Neuronal stem cell (in vitro differentiated cells): ENCODE results near the gene RREB1.
A peak's percentile ranks its signal among the peaks of the same experiment; 100 is the strongest.

Experiments
- DNase-seq: peaks from one replicate; pipeline ENCODE4 v3.0.0-alpha.2; 2013; ENCODE audit warnings: low spot score
- H2AFZ ChIP-seq: one replicate; pipeline ENCODE4 v1.6.1; 2013; ENCODE audit warnings: mild to moderate bottlenecking, low read length, inconsistent platforms
- H2AK5ac ChIP-seq: 2 replicates; pipeline ENCODE4 v1.6.1; 2013; ENCODE audit warnings: low read depth, mild to moderate bottlenecking, inconsistent platforms, low read length, moderate library complexity, mixed read lengths
- H2BK120ac ChIP-seq: 2 replicates; pipeline ENCODE4 v1.6.1; 2013; ENCODE audit warnings: low read depth, mild to moderate bottlenecking, inconsistent platforms, low read length, moderate library complexity, mixed read lengths
- H2BK12ac ChIP-seq: one replicate; pipeline ENCODE4 v1.6.1; 2013; ENCODE audit warnings: low read length, inconsistent platforms
- H2BK15ac ChIP-seq: 2 replicates; pipeline ENCODE4 v1.6.1; 2013; ENCODE audit warnings: mild to moderate bottlenecking, low read length, inconsistent platforms, mixed read lengths
- H2BK5ac ChIP-seq: one replicate; pipeline ENCODE4 v1.6.1; 2013; ENCODE audit warnings: inconsistent platforms, mild to moderate bottlenecking, low read length, moderate library complexity
- H3K14ac ChIP-seq: one replicate; pipeline ENCODE4 v1.6.1; 2013; ENCODE audit warnings: low read length, inconsistent platforms
- H3K18ac ChIP-seq: 2 replicates; pipeline ENCODE4 v1.6.1; 2013; ENCODE audit warnings: low read length, inconsistent platforms
- H3K23ac ChIP-seq: 2 replicates; pipeline ENCODE4 v1.6.1; 2013; ENCODE audit warnings: low read depth, mild to moderate bottlenecking, mixed read lengths, low read length, inconsistent platforms; ENCODE audit not compliant: poor library complexity
- H3K27ac ChIP-seq: replicated peaks from 3 replicates; pipeline ENCODE4 v1.5.1; 2013; ENCODE audit warnings: low read length, inconsistent platforms
- H3K27me3 ChIP-seq, 3 experiments: 2 replicates each; pipeline ENCODE4 v1.6.1; 2013; ENCODE audit warnings: low read length in 3 of 3, mild to moderate bottlenecking in 2 of 3, inconsistent platforms in 1 of 3, low read depth in 1 of 3, mixed read lengths in 1 of 3, moderate library complexity in 1 of 3; ENCODE audit not compliant: control insufficient read depth in 3 of 3, insufficient read depth in 3 of 3
- H3K36me3 ChIP-seq, 2 donors: replicated peaks in 1 of 2; 2 replicates each; pipeline ENCODE4 v1.6.1; 2013; ENCODE audit warnings: low read length in 2 of 2; ENCODE audit not compliant: control insufficient read depth in 2 of 2, insufficient read depth in 2 of 2
- H3K4ac ChIP-seq: 2 replicates; pipeline ENCODE4 v1.6.1; 2013; ENCODE audit warnings: inconsistent platforms, mild to moderate bottlenecking, low read length, moderate library complexity
- H3K4me1 ChIP-seq, 2 donors: 1 replicate in 1 of 2; 2 replicates in 1 of 2; pipeline ENCODE4 v1.6.1; 2013; ENCODE audit warnings: low read length in 2 of 2, low read depth in 1 of 2; ENCODE audit not compliant: control insufficient read depth in 2 of 2, insufficient read depth in 1 of 2
- H3K4me2 ChIP-seq: one replicate; pipeline ENCODE4 v1.6.1; 2013; ENCODE audit warnings: mild to moderate bottlenecking, low read length, inconsistent platforms; ENCODE audit not compliant: insufficient read depth, poor library complexity, severe bottlenecking
- H3K4me3 ChIP-seq, 2 donors: 2 replicates each; pipeline ENCODE4 v1.5.1; 2013; ENCODE audit warnings: low read length in 2 of 2, mild to moderate bottlenecking in 2 of 2, inconsistent platforms in 1 of 2, moderate library complexity in 1 of 2
- H3K79me1 ChIP-seq: one replicate; pipeline ENCODE4 v1.6.1; 2013; ENCODE audit warnings: low read depth, mild to moderate bottlenecking, inconsistent platforms, low read length, moderate library complexity
- H3K9ac ChIP-seq: one replicate; pipeline ENCODE4 v1.6.1; 2013; ENCODE audit warnings: mild to moderate bottlenecking, low read depth, low read length, inconsistent platforms; ENCODE audit not compliant: poor library complexity
- H3K9me3 ChIP-seq, 2 donors: replicated peaks in 1 of 2; 2 replicates each; pipeline versions ENCODE3 to v1.6.1; 2013; ENCODE audit warnings: low read length in 2 of 2, mild to moderate bottlenecking in 2 of 2, inconsistent platforms in 1 of 2, low read depth in 1 of 2, mixed read lengths in 1 of 2, moderate library complexity in 1 of 2; ENCODE audit not compliant: control insufficient read depth in 2 of 2, insufficient read depth in 1 of 2
- H4K8ac ChIP-seq: one replicate; pipeline ENCODE4 v1.6.1; 2013; ENCODE audit warnings: low read depth, mild to moderate bottlenecking, inconsistent platforms, low read length, moderate library complexity
- H4K91ac ChIP-seq: one replicate; pipeline ENCODE4 v1.6.1; 2013; ENCODE audit warnings: low read length, low read depth, mild to moderate bottlenecking, inconsistent platforms; ENCODE audit not compliant: poor library complexity
- WGBS, 2 donors: extraction: QIAGEN DNeasy Blood & Tissue Kit; methylation state at CpG; one replicate each; pipeline ENCODE4 v1.1.7; 2013; ENCODE audit warnings: missing lambda C conversion rate in 2 of 2, mixed read lengths in 1 of 2; ENCODE audit not compliant: insufficient read length in 2 of 2, insufficient replicate concordance in 1 of 2; ENCODE audit errors: extremely low coverage in 2 of 2; 5-methylcytosine and 5-hydroxymethylcytosine counted together

RREB1 gene

DNA sequence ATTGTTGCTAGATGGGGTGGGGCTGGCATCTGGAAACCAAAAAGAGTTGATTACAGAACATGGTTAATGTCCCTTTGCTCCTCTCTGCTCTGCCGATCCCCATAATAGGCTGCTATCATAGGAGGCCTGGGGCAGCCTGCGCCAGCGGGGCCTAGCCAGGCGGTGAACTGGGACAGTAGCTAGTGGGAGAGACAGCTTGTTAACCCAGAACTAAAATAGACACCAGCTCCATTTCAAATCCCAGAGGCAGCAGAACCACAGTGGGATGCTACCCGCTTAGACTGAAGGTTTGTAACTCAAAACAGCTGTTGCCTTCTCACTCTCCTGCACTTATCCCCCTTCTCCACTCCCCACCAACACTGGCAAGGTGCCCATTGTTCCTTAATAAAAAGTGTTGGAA lies 106.7 kb downstream of the RREB1 start:
- H3K27ac ChIP-seq, result no peak overlapping the region
- no peaks in the 10 kb centered on the region for H3K79me1 ChIP-seq

DNA sequence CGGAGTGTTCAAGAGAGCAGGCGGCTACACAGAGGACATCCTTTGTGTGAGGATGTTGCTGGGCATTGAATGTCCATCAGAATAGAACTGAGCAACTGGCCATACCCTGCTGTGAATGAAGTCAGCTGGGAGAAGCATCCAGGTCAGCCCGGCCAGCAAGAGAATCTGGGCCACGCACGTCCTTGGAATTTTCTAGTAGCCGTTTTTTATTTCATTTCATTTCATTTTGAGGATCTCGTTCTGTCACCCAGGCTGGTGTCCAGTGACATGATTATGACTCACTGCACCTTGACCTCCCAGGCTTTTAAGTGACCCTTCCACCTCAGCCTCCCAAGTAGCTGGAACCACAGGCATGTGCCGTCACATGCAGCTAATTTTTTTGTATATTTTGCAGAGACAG lies 107.4 kb downstream of the RREB1 start:
- no CpG with 5 or more reads among the region's 8 CpGs for WGBS, 2 donors

More for the DNA sequence above, 106.7 kb downstream of the RREB1 start:
- Histone ChIP-seq H3K4me3 (no peak overlapping the region), H3K14ac (no peak overlapping the region), H3K18ac (peak overlapping the region; percentile 55), H4K91ac (no peak overlapping the region), H2BK5ac (no peak overlapping the region), H2BK120ac (no peak overlapping the region), H3K4ac (no peak overlapping the region), H2BK15ac (no peak overlapping the region), H3K27me3 (no peaks in the 10 kb centered on the region), H2AK5ac (no peak overlapping the region), H3K4me1 (peaks cover 0 to 17% of the 10 kb centered on the region in 2 donors), H3K4me2 (no peak overlapping the region), H4K8ac (no peak overlapping the region), H3K23ac (no peak overlapping the region), H2BK12ac (no peak overlapping the region), H3K9ac (no peak overlapping the region), H3K9me3 (no peaks in the 10 kb centered on the region), H3K36me3 (peaks cover 0 to 87% of the 10 kb centered on the region in 2 donors), H2AFZ (no peak overlapping the region)
- DNase-seq, result no peak
- no CpG with 5 or more reads among the region's 5 CpGs for WGBS, 2 donors

GRCh38 chr6:7215798-7216231 lies 108.1 kb downstream of the RREB1 start:
- Histone ChIP-seq H3K9ac (no peak overlapping the region), H3K4ac (no peak overlapping the region), H3K36me3 (peaks cover 0 to 83% of the 10 kb centered on the region in 2 donors), H2AFZ (no peak overlapping the region), H3K27me3 (no peaks in the 10 kb centered on the region), H3K27ac (no peak overlapping the region), H3K4me3 (no peak overlapping the region), H3K4me1 (peaks cover 0 to 17% of the 10 kb centered on the region in 2 donors), H2BK120ac (no peak overlapping the region), H4K91ac (no peak overlapping the region), H3K23ac (no peak overlapping the region), H3K4me2 (no peak overlapping the region), H2AK5ac (no peak overlapping the region), H3K14ac (no peak overlapping the region), H4K8ac (no peak overlapping the region), H2BK12ac (peak overlapping the region; percentile 31), H2BK5ac (no peak overlapping the region), H2BK15ac (no peak overlapping the region), H3K79me1 (no peaks in the 10 kb centered on the region), H3K18ac (peak overlapping the region; percentile 23), H3K9me3 (no peaks in the 10 kb centered on the region)
- no CpG with 5 or more reads among the region's 10 CpGs for WGBS, 2 donors
- DNase-seq, result no peak

More for the DNA sequence above, 107.4 kb downstream of the RREB1 start:
- no peak overlapping the region for H4K91ac ChIP-seq
- no peak overlapping the region for H4K8ac ChIP-seq
- peaks cover 0 to 88% of the 10 kb centered on the region in 2 donors for H3K36me3 ChIP-seq
- no peaks in the 10 kb centered on the region for H3K79me1 ChIP-seq
- H2BK5ac ChIP-seq, result no peak overlapping the region
- no peak overlapping the region for H2AFZ ChIP-seq
- no peak overlapping the region for H3K9ac ChIP-seq
- no peak overlapping the region for H3K23ac ChIP-seq
- H2AK5ac ChIP-seq, result no peak overlapping the region
- no peaks in the 10 kb centered on the region for H3K9me3 ChIP-seq
- no peak overlapping the region for H3K4me2 ChIP-seq
- no peaks in the 10 kb centered on the region for H3K27me3 ChIP-seq
- DNase-seq, result no peak
- H2BK15ac ChIP-seq, result no peak overlapping the region
- H3K4me1 ChIP-seq, result peaks cover 0 to 17% of the 10 kb centered on the region in 2 donors
- no peak overlapping the region for H3K27ac ChIP-seq
- no peak overlapping the region for H2BK120ac ChIP-seq
- H2BK12ac ChIP-seq, result no peak overlapping the region
- no peak overlapping the region for H3K4me3 ChIP-seq
- H3K4ac ChIP-seq, result no peak overlapping the region
- peak overlapping the region; percentile 84 for H3K18ac ChIP-seq
- peak overlapping the region; percentile 21 for H3K14ac ChIP-seq

GRCh38 chr6:7216941-7217621 lies 109.3 kb downstream of the RREB1 start:
- no peaks in the 10 kb centered on the region for H3K79me1 ChIP-seq
- no CpG with 5 or more reads among the region's 17 CpGs for WGBS, 2 donors
- no peak overlapping the region for H4K91ac ChIP-seq
- H4K8ac ChIP-seq, result no peak overlapping the region
- no peak overlapping the region for H3K23ac ChIP-seq
- no peak overlapping the region for H3K4me2 ChIP-seq
- peak overlapping the region; percentile 59 for H3K27ac ChIP-seq
- peaks cover 0 to 17% of the 10 kb centered on the region in 2 donors for H3K4me1 ChIP-seq
- H3K27me3 ChIP-seq, result no peaks in the 10 kb centered on the region
- H2AK5ac ChIP-seq, result no peak overlapping the region
- H3K18ac ChIP-seq, result peak overlapping the region; percentile 49
- DNase-seq, result peak; percentile 54
- H2AFZ ChIP-seq, result no peak overlapping the region
- H2BK120ac ChIP-seq, result no peak overlapping the region
- no peak overlapping the region for H3K4me3 ChIP-seq
- H2BK12ac ChIP-seq, result no peak overlapping the region
- no peak overlapping the region for H3K14ac ChIP-seq
- peaks cover 0 to 74% of the 10 kb centered on the region in 2 donors for H3K36me3 ChIP-seq
- no peak overlapping the region for H2BK15ac ChIP-seq
- H3K9me3 ChIP-seq, result no peaks in the 10 kb centered on the region
- no peak overlapping the region for H2BK5ac ChIP-seq
- no peak overlapping the region for H3K9ac ChIP-seq
- no peak overlapping the region for H3K4ac ChIP-seq
